ENCODE results near the gene PSME2.
A peak's percentile ranks its signal among the peaks of the same experiment; 100 is the strongest.

PSME2 gene

DNA sequence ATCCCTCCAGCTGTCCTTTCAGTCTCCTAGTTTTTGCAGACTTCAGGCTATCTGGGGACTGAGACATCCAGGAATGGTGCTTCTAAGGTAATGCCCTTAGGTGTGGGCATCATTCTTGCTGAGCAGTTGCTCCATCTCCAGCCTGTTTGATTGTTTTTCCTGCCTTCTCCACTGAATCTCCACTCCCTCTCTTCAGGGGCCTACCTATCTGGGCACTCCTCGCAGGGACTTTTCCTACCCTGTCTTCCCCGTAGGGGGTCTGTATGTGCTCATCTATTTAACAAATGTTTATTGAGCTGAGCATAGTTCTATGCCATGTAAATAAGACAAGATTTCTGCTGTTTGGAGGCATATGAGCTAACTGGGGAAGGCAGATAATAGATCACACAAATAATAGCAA lies 13.4 kb downstream of the PSME2 start:
- DNase-seq: no peak

DNA sequence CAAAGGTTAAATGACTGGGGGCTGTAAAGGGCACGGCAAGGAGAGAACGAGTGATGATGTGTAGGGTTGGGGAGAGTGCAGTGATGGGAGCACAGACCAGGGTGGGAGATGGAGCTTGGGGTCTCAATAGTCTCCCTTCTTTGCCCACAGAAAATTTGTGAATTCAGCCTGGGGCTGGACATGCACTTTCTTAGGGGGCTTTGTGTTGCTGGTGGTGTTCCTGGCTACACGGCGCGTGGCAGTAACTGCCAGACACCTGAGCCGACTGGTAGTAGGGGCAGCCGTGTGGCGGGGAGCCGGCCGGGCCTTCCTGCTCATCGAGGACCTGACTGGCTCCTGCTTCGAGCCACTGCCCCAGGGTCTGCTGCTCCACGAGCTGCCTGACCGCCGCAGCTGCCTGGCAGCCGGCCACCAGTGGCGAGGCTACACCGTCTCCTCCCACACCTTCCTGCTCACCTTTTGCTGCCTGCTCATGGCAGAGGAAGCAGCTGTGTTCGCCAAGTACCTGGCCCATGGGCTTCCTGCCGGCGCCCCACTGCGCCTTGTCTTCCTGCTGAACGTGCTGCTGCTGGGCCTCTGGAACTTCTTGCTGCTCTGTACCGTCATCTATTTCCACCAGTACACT lies 14.2 kb downstream of the PSME2 start:
- peak; percentile 55 for DNase-seq

DNA sequence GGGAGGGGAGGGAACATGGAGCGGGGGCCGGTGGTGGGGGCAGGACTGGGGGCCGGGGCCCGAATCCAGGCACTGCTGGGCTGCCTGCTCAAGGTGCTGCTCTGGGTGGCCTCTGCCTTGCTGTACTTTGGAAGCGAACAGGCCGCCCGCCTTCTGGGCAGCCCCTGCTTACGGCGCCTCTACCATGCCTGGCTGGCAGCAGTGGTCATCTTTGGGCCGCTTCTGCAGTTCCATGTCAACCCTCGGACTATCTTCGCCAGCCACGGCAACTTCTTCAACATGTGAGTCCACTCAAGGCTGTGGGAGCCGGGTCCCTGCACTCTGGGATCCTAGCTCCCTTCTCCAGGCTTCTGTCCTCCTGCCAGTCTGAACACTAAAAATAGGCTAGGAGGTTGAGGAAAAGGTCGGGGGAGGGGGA lies 14.9 kb downstream of the PSME2 start:
- DNase-seq: no peak

DNA sequence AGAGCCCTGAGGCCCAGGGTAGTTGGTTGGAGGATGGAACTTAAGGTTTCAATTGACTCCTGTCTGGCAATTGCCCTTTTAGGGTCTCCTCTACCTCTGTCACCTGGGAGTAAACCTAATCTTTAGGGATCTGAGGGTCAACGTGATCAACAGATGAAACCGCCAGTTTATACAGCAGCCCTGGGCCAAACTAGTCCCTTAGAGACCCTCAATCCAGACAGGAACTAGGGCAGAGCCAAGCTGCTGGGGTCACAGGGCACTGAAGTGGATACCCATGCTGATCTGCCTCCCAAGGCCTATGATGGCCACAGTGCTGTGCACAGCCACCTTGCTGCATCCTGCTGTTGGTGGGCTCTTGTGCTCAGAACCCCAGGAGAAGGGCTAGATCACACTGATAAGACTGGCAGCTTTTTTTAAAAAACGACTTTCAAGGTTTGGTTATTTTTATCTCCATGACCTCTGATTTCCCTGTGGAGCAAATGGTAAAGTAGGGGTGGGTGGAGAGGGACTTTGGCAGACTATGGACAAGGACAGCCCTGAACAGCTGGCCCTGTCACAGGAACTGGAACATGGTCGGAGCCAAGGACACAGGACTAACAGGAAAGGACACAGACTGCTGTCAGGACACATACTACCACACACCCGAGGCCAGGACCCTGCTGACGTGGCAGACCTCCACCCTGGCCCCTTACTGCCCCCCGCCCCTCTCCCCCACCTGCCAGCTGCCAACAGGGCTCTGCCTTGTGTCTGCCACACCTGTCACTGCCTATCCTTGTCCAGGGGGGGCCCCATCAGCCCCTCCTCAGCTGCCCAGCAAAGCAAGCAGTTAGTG lies 15.5 kb downstream of the PSME2 start:
- no peak for DNase-seq

DNA sequence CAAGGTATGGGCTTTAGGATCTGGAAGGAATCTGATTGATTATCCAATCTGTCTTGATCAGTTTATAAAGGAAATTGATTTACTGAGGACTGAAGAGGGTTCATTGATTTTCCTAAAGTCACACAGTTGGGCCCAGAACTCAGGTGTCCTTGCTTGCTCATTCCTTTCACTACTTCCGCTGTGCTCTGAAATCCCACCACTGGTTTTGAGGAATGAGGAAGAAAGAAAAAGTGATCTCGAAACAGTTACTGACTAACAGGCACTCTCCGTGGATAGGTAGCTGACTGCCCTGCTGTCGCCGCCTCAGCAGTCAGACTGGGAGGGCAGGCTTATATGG lies 16.1 kb downstream of the PSME2 start, which contains the start of gene FITM1:
TSS of gene FITM1 (plus strand) at position 280 of the 337 bp plus-strand sequence. CDS start 905 bp downstream, outside the sequence.
- no peak for DNase-seq

DNA sequence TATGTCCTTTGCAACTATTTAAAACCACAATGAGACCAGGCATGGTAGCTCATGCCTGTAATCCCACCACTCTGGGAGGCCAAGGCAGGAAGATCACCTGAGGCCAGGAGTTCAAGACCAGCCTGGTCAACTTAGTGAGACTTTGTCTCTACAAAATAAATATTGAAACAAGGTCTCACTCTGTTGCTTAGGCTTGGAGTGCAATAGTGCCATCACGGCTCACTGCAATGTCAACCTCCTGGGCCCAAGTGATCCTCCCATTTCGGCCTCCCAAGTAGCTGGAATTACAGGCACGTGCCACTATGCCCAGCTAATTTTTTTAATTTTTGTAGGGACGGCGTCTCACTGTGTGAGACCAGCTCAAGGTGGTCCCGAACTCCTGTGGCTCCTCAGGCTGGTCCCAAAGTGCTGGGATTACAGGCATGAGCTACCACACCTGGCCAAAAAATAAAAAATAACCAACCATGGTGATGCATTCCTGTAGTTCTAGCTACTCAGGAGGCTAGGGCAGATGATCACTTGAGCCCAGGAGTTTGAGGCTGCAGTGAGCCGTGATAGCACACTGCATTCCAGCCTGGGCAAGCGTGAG lies 16.9 kb downstream of the PSME2 start:
- DNase-seq: no peak

DNA sequence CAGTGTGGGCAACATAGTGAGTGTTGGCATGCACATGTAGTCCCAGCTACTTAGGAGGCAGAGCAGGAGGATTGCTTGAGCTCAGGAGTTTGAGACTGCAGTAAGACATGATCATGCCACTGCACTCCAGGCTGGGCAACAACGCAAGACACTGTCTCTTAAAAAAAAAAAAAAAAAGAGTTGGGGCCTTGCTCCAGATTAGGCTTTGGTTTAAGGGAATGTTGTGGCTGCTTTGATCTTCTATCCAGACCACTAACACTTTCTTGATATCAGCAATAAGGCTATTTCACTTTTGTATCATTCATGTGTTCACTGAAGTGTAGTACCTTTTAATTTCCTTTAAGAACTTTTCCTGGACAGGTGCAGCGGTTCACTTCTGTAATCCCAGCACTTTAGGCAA lies 18.7 kb downstream of the PSME2 start:
- DNase-seq: no peak

DNA sequence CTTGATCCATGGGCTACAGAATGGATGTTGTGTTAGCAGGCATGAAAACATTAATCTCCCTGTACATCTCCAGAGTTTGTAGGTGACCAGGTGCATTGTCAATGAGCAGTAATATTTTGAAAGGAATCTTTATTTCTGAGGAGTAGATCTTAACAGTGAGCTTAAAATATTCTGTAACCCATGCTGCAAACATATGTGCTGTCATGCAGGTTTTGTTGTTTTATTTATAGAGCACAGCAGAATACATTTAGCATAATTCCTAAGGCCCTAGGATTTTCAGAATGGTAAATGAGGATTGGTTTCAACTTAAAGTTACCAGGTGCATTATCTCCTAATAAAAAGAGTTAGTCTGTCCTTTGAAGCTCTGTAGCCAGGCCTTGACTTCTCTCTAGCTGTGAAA lies 19.5 kb downstream of the PSME2 start:
- DNase-seq: no peak

DNA sequence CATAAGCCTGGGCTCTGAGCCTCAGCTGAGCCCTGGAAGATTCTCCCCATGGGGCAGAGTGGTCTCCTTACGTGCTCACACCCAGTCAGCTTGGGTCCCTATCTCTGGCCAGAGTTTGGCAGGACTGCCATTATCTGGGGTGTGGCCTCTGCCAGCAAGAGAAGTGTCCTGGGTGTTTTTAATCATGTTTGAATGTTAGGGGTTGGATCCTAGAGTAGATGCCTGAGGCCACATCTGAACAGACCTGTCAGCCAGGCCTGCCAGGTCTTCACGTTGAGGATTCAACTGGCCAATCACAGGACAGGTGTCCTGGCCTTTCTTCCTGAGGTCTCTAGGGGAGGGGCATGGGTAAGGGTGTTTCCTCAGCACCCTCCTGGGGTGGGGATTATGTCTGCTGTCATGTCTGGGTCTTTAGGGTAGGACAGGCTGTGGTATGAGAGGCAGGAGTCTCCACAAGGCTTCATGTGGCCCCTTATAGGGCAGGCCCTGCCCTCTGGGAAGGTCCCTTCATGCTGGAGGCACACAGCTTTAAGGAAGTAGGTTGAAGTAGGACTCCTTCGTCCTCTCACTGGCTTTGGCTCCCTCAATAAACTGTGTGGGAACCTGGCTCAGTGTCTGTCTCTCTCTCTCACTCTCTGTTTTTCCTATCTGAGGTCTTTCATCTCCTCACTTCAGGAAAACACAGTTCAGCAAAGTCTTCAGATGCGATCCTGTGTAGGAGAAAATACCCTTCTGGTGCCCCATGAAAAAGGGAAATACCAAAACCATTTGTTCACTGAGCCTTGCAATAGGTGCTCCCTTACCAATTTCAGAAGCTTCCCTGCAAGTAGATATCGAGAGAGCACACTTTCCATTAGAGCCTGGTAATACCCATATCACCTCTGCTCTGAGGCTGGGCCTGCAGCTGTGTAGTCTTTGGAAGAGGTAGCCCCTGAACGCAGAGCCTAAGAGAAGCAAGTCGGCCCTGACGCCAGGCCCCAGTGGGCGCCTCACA lies 22.7 kb downstream of the PSME2 start:
- no peak for DNase-seq

DNA sequence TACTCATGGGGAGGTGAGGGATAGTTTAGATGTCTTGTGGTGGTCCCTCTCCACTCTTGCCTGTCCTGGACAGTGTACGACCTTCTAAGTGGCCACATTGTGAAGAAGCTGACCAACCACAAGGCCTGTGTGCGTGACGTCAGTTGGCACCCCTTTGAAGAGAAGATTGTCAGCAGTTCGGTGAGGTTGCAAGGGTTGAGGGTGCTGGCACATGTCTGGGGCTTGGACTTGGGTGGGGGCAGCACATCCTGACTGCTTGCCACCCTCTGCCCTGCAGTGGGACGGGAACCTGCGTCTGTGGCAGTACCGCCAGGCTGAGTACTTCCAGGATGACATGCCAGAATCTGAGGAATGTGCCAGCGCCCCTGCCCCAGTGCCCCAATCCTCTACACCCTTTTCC lies 23.5 kb downstream of the PSME2 start:
- DNase-seq: no peak

DNA sequence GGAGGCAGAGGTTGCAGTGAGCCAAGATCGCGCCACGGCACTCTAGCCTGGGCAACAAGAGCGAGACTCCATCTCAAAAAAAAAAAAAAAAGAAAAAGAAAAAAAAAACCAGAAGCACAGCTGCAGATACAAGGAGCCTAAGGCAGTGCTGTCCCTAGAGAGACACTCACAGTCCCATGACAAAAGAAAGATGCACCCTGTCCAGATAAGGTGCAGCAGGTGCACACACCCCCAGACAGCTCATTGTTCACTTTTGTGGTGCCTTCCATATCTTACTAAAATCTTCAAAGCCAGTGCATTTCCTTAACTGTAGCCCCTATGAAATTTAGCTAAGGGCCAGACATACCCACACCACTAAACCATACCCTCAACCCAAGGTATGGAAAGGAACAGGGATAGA lies 24.0 kb downstream of the PSME2 start:
- DNase-seq: no peak

DNA sequence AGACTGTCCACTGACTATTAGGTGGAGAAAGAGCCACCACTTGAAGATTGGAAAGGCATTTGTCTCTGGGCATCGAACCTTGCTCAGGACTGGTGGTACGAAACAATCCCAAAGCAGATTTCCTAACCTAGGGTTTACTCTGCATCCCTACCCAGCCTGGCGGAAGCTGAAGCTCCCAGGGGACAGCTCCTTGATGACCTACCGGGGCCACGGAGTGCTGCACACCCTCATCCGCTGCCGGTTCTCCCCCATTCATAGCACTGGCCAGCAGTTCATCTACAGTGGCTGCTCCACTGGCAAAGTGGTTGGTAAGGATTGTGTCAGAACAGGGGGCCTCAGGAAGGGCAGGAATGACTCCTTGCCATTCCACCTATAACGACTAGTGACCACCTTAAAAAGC lies 25.2 kb downstream of the PSME2 start:
- DNase-seq: no peak

DNA sequence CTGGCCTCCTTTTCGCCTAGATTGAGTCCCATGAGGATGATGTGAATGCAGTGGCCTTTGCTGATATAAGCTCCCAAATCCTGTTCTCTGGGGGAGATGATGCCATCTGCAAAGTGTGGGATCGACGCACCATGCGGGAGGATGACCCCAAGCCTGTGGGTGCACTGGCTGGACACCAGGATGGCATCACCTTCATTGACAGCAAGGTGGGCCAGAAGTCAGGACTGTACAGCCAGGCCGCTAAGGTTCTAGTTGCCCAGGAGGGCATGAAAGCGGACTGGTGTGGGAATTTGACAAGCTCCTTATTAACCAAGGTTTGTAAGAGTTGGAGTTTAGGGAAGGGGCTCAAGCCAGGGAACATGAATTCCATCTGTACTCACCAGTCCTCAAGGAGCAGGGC lies 26.7 kb downstream of the PSME2 start:
- DNase-seq: no peak

DNA sequence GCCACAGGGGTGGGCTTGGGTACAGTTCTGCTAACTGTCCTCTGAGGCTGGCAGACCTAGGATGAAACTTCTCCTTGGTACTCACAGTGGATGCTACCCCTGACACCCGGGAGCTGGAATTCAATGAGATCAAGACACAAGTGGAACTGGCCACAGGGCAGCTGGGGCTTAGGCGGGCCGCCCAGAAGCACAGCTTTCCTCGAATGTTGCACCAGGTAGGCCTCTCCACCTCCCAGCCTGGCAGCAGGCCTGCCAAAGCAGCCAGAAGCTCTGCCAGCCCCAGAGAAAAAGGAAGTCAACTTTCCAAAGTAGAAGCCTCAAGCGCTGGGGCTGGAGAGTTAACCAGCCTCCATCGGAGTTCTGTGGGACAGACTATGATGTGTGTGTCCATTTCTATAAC lies 29.2 kb downstream of the PSME2 start:
- DNase-seq: no peak

DNA sequence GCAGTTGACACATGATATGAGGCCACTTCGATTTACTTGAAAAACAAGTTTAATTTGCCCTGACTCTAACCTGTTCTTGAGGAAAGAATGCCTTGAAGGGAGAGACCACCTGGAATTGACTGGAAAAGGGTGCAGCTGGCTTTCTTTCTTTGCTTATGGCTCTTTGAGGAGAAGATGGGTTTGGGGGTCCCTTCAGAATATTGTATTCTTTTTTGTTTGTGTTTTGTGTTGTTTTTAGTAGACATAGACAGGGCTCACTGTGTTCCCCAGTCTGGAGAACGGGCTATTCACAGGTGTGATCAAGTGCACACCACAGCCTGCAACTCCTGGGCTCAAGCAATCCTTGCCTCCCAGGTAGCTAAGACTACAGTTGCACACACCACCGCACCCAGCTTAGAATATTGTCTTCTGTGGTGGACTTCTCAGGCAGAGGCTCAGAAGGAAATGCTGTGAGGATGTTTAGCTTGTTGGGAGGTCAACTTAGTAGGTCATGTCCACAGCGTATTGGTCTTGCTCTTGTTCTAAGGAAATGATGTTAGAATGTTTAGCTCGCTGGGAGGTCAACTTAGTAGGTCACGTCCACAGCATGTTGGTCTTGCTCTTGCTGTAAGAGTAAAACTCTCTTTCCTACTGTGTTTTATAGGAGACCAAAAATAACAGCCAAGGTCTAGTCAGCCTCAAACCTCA lies 30.1 kb downstream of the PSME2 start:
- DNase-seq: no peak

DNA sequence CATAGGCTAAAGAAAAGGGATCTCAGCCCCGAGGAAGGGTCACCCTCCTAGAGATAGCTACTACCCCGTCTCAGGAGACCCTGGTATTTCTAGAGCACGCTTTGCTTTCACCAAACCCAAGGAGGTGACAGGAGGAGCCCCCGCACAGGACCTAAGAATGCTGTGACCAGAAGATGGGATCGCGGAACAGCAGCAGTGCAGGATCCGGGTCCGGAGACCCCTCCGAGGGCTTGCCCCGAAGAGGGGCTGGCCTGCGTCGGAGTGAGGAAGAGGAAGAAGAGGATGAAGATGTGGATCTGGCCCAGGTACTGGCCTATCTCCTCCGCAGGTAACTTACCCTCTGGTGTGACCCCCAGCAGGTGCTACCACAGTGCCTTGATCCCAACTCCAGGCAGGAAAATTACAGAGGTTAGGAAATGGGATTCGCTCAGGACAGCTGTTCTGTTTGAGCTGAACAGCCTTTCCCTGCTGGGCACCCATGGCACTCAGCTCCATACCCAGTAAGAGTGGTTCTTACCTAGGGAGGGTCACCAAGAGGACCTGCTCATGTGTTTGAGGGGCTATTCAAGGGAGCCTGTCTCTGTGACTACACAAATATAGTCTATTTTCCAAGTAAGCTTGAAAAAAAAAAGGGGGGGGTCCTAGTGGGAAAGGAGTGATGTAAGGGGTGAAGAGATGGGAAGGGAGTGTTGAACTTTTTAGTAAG lies 30.8 kb downstream of the PSME2 start:
- DNase-seq: no peak

DNA sequence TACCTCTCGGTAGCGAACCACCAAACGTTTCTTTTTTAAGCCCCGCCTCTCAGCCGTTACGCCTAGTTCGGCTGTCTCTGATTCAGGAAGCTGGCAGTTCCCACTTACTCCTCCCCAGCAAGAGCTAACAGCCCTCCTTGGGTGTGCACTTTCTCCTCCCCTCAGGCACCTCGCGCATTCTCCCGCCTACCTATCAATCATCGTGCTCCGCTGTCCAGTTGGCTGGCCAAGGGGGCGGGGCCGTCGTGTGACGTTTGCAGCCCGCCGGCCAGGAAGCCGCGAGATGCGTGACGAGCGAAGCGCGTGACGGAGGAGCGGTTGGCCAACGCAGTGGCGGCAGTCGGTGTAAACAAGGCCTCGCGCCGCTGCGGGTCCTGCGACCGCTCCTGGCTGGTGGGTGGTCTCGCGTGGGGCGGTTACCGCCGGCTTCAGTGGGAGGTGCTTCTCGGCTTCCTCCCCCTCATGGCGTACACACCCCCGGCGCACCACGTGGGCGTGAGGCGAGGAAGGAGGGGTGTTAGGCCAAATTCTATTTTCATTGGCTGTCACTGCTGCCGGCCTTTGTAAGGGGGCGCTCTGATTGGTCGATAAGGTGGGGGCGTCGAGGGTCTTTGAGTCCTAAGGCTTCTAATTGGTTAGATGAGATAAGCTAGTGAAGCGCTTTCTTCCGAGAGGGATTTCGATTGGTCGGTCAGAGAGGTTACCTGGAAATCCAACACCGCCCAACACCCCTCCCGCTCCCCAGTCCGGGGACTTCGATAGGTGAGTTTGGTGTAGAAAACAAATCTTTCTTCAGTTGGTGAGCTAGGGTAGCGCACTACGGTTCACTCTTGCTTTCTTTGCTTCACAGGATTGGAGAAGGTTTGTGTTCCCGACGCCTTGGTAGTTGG lies 31.6 kb downstream of the PSME2 start, which contains the start of the genes DCAF11 and NRL:
TSS of gene DCAF11 (plus strand) at position 246 of the 890 bp plus-strand sequence. CDS start 818 bp downstream, outside the sequence.
TSS of gene NRL (minus strand) at position 418 of the 890 bp plus-strand sequence. CDS start 32,101 bp downstream, outside the sequence.
- DNase-seq: peak; percentile 99

DNA sequence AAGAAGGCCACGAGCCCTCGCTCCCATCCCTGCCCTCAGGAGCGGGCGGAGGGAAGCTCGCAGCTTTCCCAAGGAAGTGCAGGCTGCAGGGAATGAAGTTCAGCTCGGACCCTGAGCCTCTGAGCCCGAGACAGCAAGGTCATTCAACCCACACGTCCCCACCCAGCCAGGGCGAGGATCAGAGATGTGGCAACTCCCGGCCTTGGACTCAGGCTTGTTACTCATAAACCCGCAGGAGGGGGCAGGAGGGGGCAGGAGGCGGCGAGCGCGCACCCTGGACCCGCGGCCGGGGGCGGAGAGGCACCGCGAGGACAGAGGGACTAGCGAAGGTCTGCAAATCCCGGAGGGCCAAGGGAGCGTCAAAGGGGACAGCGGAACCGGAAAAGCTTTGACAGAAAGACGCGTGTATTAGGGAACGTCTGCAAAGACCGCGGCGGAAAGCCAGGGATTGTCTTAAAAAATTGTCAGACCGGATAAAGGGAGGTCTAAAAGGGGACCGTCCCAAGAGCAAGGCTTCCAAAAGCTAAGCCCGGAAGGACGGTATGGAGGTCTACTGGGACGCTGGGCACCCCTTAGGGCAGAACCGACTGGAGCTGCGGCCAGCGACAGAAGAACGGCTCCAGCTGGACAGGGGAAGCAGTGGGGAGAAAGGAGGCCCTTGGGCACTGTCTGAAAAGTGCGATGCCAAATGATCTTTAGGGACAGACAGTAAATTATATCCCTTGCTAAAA lies 32.4 kb downstream of the PSME2 start:
- DNase-seq: peak; percentile 79

DNA sequence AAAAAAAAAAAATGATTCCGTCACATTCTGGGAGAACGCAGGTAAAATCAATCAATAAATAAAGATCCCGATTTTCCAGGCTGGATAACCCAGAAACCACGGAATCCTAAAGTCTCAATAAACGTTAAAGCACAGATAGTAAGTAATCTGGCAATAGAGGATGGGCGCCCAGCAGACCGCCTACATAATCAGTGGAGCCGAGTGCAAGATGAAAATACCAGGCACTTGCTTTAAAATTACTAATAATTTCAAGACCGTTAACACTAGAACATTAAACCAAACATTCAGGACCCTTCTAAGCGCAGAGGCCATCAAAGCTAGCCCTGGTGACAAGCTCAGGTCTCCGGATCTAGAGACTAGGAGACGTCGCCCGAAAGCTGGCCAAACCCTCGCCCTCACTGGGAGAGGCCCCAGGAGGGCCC lies 33.0 kb downstream of the PSME2 start:
- DNase-seq: no peak

DNA sequence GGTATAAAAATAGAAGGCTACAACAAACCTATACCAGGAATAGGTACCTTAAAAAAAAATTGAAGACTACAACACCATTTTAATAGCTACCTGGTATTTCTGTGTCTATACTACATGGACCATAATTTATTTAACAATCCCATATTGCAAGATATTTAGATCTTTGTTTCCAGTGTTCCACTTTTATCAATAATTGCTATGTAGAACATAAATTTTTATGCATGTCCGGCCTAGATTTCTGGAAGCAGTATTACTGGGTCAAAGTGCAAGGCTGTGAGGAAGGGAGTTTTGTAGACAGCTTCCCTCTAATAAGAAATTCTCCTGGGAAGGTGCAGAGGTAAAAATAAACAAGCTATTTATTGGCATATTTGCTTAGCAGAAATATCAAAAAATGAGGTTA lies 35.9 kb downstream of the PSME2 start:
- DNase-seq: no peak

Measured in NCI-H774 (cell line).